IMR-90 (cell line): ENCODE measurements around the gene OR2W3. TPM values are rescaled to one million over a fixed set of nuclear protein-coding genes. Genes with fewer than 3 reads are reported as not detected.

Source experiments
- ATAC-seq: fragments of 200-7000 bp; cut with Tn5 transposase; 2 replicates; pipeline ENCODE4 v1.9.1; 2020; ENCODE audit warnings: low read depth, mild to moderate bottlenecking, moderate library complexity
- BruUV-seq: library from RNA; stranded (reverse); fragments of 400-500 nt; replicated peaks from 2 replicates; lab custom pipeline; 2021; lab: Mats Ljungman, UMichigan
- CTCF ChIA-PET: fragments of 300-600 bp; formaldehyde crosslinking; extraction: SDS; loops from one replicate; lab custom pipeline; 2021; ENCODE audit warnings: antibody characterized with exemption; lab: Yijun Ruan, JAX
- POLR2A ChIA-PET: fragments of 300-600 bp; sonication (Branson Sonifier 250); formaldehyde crosslinking; loops from one replicate; lab custom pipeline; 2022; ENCODE audit warnings: antibody characterized with exemption; ENCODE audit not compliant: unreplicated experiment; lab: Charles Lee
- DNase-seq: peaks from one replicate; pipeline ENCODE4 v3.0.0; 2013
- H2AFZ ChIP-seq: replicated peaks from 2 replicates; pipeline ENCODE3; 2013; ENCODE audit warnings: low read length, mild to moderate bottlenecking; ENCODE audit not compliant: poor library complexity
- H2AK5ac ChIP-seq: 2 replicates; pipeline ENCODE4 v1.6.1; 2013; ENCODE audit warnings: low read depth, low read length, inconsistent platforms
- H2AK9ac ChIP-seq: replicated peaks from 2 replicates; pipeline ENCODE3; 2013; ENCODE audit warnings: mild to moderate bottlenecking, low read depth, low read length, moderate library complexity; ENCODE audit not compliant: poor library complexity
- H2BK120ac ChIP-seq: 2 replicates; pipeline ENCODE4 v1.6.1; 2013; ENCODE audit warnings: low read depth, low read length, inconsistent platforms
- H2BK15ac ChIP-seq: 3 replicates; pipeline ENCODE4 v1.6.1; 2013; ENCODE audit warnings: low read depth, low read length, inconsistent platforms
- H2BK20ac ChIP-seq: 2 replicates; pipeline ENCODE4 v1.6.1; 2013; ENCODE audit warnings: low read depth, mild to moderate bottlenecking, inconsistent platforms, low read length, moderate library complexity
- H2BK5ac ChIP-seq: 2 replicates; pipeline ENCODE4 v1.6.1; 2013; ENCODE audit warnings: mild to moderate bottlenecking, low read depth, low read length, inconsistent platforms; ENCODE audit not compliant: poor library complexity, severe bottlenecking
- H3K14ac ChIP-seq: replicated peaks from 2 replicates; pipeline ENCODE4 v1.6.1; 2013; ENCODE audit warnings: low read depth, low read length, inconsistent platforms
- H3K18ac ChIP-seq: 2 replicates; pipeline ENCODE4 v1.6.1; 2013; ENCODE audit warnings: low read depth, low read length, control low read depth
- H3K23ac ChIP-seq: 2 replicates; pipeline ENCODE4 v1.6.1; 2013; ENCODE audit warnings: low read depth, low read length, inconsistent platforms
- H3K27ac ChIP-seq: 2 replicates; pipeline ENCODE4 v1.5.1; 2013; ENCODE audit warnings: mild to moderate bottlenecking, control low read depth, low read length; ENCODE audit not compliant: insufficient read depth
- H3K27me3 ChIP-seq: 2 replicates; pipeline ENCODE4 v1.6.1; 2013; ENCODE audit warnings: low read length; ENCODE audit not compliant: control insufficient read depth, insufficient read depth
- H3K36me3 ChIP-seq: 2 replicates; pipeline ENCODE4 v1.6.1; 2013; ENCODE audit warnings: low read length, mixed read lengths; ENCODE audit not compliant: control insufficient read depth, insufficient read depth
- H3K4ac ChIP-seq: 2 replicates; pipeline ENCODE4 v1.6.1; 2013; ENCODE audit warnings: low read depth, low read length, inconsistent platforms
- H3K4me1 ChIP-seq: 2 replicates; pipeline ENCODE4 v1.6.1; 2013; ENCODE audit warnings: low read length, mixed read lengths; ENCODE audit not compliant: control insufficient read depth, insufficient read depth
- H3K4me2 ChIP-seq: 2 replicates; pipeline ENCODE4 v1.6.1; 2013; ENCODE audit warnings: low read depth, mild to moderate bottlenecking, control low read depth, low read length, moderate library complexity
- H3K4me3 ChIP-seq: 2 replicates; pipeline ENCODE4 v1.5.1; 2013; ENCODE audit warnings: low read depth, mild to moderate bottlenecking, control low read depth, low read length, moderate library complexity; ENCODE audit not compliant: insufficient read depth
- H3K56ac ChIP-seq: 2 replicates; pipeline ENCODE4 v1.6.1; 2013; ENCODE audit warnings: low read length, inconsistent platforms; ENCODE audit not compliant: insufficient read depth; ENCODE audit errors: extremely low read depth
- H3K79me1 ChIP-seq, 2 experiments: 2 replicates each; pipeline ENCODE4 v1.6.1; 2013; ENCODE audit warnings: low read length in 2 of 2, inconsistent platforms in 1 of 2, low read depth in 1 of 2
- H3K9ac ChIP-seq: 2 replicates; pipeline ENCODE4 v1.6.1; 2013; ENCODE audit warnings: low read depth, low read length, control low read depth
- H3K9me1 ChIP-seq: 2 replicates; pipeline ENCODE4 v1.6.1; 2013; ENCODE audit warnings: low read length, inconsistent platforms; ENCODE audit not compliant: insufficient read depth
- H3K9me3 ChIP-seq: 2 replicates; pipeline ENCODE4 v1.6.1; 2013; ENCODE audit warnings: low read length; ENCODE audit not compliant: control insufficient read depth, insufficient read depth
- H4K20me1 ChIP-seq: 2 replicates; pipeline ENCODE4 v1.6.1; 2013; ENCODE audit warnings: low read length, inconsistent platforms; ENCODE audit not compliant: insufficient read depth
- H4K5ac ChIP-seq: 2 replicates; pipeline ENCODE4 v1.6.1; 2013; ENCODE audit warnings: mild to moderate bottlenecking, low read depth, low read length, control low read depth
- H4K8ac ChIP-seq, 2 experiments: 2 replicates each; pipeline ENCODE4 v1.6.1; 2013; ENCODE audit warnings: low read depth in 2 of 2, low read length in 2 of 2, control low read depth in 1 of 2, inconsistent platforms in 1 of 2
- H4K91ac ChIP-seq: 2 replicates; pipeline ENCODE4 v1.6.1; 2013; ENCODE audit warnings: low read depth, low read length, inconsistent platforms; ENCODE audit not compliant: insufficient read depth
- BHLHE40 ChIP-seq: fragments of 150-350 bp; IDR thresholded peaks from 2 replicates; pipeline ENCODE4 v1.6.1; 2016; ENCODE audit warnings: mild to moderate bottlenecking, low read depth, low read length
- CEBPB ChIP-seq: IDR thresholded peaks from 2 replicates; pipeline ENCODE4 v1.6.1; 2012; ENCODE audit warnings: low read depth, low read length, improper control_type of control experiment
- CHD1 ChIP-seq: IDR thresholded peaks from 2 replicates; pipeline ENCODE4 v1.6.1; 2012; ENCODE audit warnings: low read depth, low read length, improper control_type of control experiment
- CTCF ChIP-seq: conservative IDR thresholded peaks from 2 replicates; pipeline ENCODE4 v1.5.1; 2012; ENCODE audit warnings: mild to moderate bottlenecking, low read depth, low read length, improper control_type of control experiment
- ELK1 ChIP-seq: fragments of 150-350 bp; IDR thresholded peaks from 2 replicates; pipeline ENCODE4 v1.6.1; 2016; ENCODE audit warnings: low read depth, mild to moderate bottlenecking, low read length, moderate library complexity, borderline replicate concordance
- FOS ChIP-seq: fragments of 150-350 bp; IDR thresholded peaks from 2 replicates; pipeline ENCODE4 v1.6.1; 2016; ENCODE audit warnings: low read depth, low read length
- MAFK ChIP-seq: IDR thresholded peaks from 2 replicates; pipeline ENCODE4 v1.6.1; 2012; ENCODE audit warnings: low read depth, low read length, improper control_type of control experiment
- MAZ ChIP-seq: IDR thresholded peaks from 2 replicates; pipeline ENCODE4 v1.6.1; 2012; ENCODE audit warnings: low read depth, mild to moderate bottlenecking, low read length, improper control_type of control experiment, moderate library complexity, borderline replicate concordance
- MXI1 ChIP-seq: IDR thresholded peaks from 2 replicates; pipeline ENCODE4 v1.6.1; 2012; ENCODE audit warnings: low read depth, mild to moderate bottlenecking, low read length, moderate library complexity, borderline replicate concordance
- NFE2L2 ChIP-seq: fragments of 150-350 bp; IDR thresholded peaks from 2 replicates; pipeline ENCODE4 v1.6.1; 2016; ENCODE audit warnings: low read depth, mild to moderate bottlenecking, low read length
- POLR2A ChIP-seq: IDR thresholded peaks from 2 replicates; pipeline ENCODE4 v1.6.1; 2012; ENCODE audit warnings: mild to moderate bottlenecking, low read depth, low read length
- RAD21 ChIP-seq: IDR thresholded peaks from 2 replicates; pipeline ENCODE4 v1.6.1; 2012; ENCODE audit warnings: low read length, improper control_type of control experiment
- RCOR1 ChIP-seq: IDR thresholded peaks from 2 replicates; pipeline ENCODE4 v1.6.1; 2012; ENCODE audit warnings: mild to moderate bottlenecking, low read length, improper control_type of control experiment; ENCODE audit not compliant: insufficient replicate concordance
- RFX5 ChIP-seq: IDR thresholded peaks from 2 replicates; pipeline ENCODE4 v1.8.0; 2012; ENCODE audit warnings: low read depth, mild to moderate bottlenecking, low read length, moderate library complexity
- SMC3 ChIP-seq: fragments of 150-350 bp; IDR thresholded peaks from 2 replicates; pipeline ENCODE4 v1.6.1; 2016; ENCODE audit warnings: low read depth, mild to moderate bottlenecking, antibody characterized with exemption, low read length, moderate library complexity
- WGBS, 2 experiments: methylation state at CpG; one replicate each; pipeline versions ENCODE4 v1.1.5 to v1.1.7; 2013; ENCODE audit warnings: missing lambda C conversion rate in 2 of 2; ENCODE audit not compliant: insufficient read length in 1 of 2; ENCODE audit errors: extremely low coverage in 2 of 2; 5-methylcytosine and 5-hydroxymethylcytosine counted together
- dilution Hi-C: fragments of 300-500 bp; cut with HindIII; formaldehyde crosslinking; loops from one replicate; pipeline ENCODE4 v1.14.3; 2018; ENCODE audit warnings: low sequenced_read_pairs; ENCODE audit not compliant: unreplicated experiment
- in situ Hi-C: fragments of 300-500 bp; cut with MboI; formaldehyde crosslinking; loops from 3 replicates; pipeline ENCODE4 v1.14.3; 2019; ENCODE audit warnings: low sequenced_read_pairs, inconsistent platforms, mixed read lengths
- intact Hi-C: fragments of 100-400 bp; cut with micrococcal nuclease; formaldehyde crosslinking; loops from 2 replicates; pipeline ENCODE4 v1.10.0; 2022
- polyA plus RNA-seq, 3 experiments: library from polyadenylated mRNA; depleted of rRNA; stranded (reverse); fragments of >200 nt; gene quantifications; 2 replicates each; pipeline ENCODE4 v1.2.3, GENCODE V29; 2012; ENCODE audit warnings: low replicate concordance in 1 of 3
- total RNA-seq: library from RNA; depleted of rRNA; stranded (reverse); fragments of >200 nt; gene quantifications from 2 replicates; pipeline ENCODE4 v1.2.3, GENCODE V29; 2012
- TF ChIP-seq, protein P1 (sequence below): fragments of 150-350 bp; IDR thresholded peaks from 2 replicates; pipeline ENCODE4 v1.6.1; 2017; ENCODE audit warnings: mild to moderate bottlenecking, antibody characterized with exemption, low read length, low read depth

The OR2W3 gene
- total and polyA plus RNA-seq, 2 of the 4 experiments (the other 2 are of a cell fraction): 0.54 to 0.63 TPM

DNA sequence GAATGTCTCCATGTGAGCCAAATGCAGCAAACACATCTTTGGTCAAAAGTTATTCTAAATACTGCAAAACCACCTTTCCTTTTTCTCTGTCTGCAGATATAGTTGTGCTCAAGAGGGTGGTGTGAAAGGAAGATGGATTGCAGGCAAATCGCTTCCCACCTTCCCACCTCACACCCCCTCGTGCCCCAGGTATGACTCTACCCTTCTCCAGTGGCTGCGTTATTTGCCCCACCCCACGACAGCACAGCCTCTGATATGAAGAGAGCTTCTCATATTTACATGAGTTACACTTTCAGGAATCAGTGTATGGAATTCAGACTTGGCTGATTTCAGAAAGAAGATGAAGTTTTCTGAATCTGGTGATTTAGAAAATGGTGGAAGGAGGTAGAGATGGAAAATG is 32.6 kb upstream of the OR2W3 start:
- intact Hi-C loops: no loop called here
- H3K4ac ChIP-seq: no peak overlapping the region
- H2BK5ac ChIP-seq: no peak overlapping the region
- no peaks in the 10 kb centered on the region for H3K27me3 ChIP-seq
- no peak overlapping the region for H2BK15ac ChIP-seq
- POLR2A ChIA-PET: no interaction called here
- no TSS peak for BruUV-seq
- no CpG with 5 or more reads among the region's 4 CpGs for WGBS, 2 experiments
- no peak for TF ChIP-seq BHLHE40
- TF ChIP-seq MAZ: no peak
- no peak for TF ChIP-seq FOS
- no peak for TF ChIP-seq RAD21
- no peak for TF ChIP-seq CTCF
- TF ChIP-seq ELK1: no peak
- no peak for TF ChIP-seq CEBPB
- TF ChIP-seq CHD1: no peak
- TF ChIP-seq NFE2L2: no peak
- no peak for TF ChIP-seq MXI1
- TF ChIP-seq RFX5: no peak
- TF ChIP-seq, protein P1, sequence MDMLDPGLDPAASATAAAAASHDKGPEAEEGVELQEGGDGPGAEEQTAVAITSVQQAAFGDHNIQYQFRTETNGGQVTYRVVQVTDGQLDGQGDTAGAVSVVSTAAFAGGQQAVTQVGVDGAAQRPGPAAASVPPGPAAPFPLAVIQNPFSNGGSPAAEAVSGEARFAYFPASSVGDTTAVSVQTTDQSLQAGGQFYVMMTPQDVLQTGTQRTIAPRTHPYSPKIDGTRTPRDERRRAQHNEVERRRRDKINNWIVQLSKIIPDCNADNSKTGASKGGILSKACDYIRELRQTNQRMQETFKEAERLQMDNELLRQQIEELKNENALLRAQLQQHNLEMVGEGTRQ: no peak
- TF ChIP-seq SMC3: no peak
- no peak for TF ChIP-seq RCOR1
- TF ChIP-seq POLR2A: no peak
- TF ChIP-seq MAFK: no peak
- H3K27ac ChIP-seq: no peak overlapping the region
- no peak overlapping the region for H4K91ac ChIP-seq
- no peak overlapping the region for H3K56ac ChIP-seq
- DNase-seq (no peak), ATAC-seq (no peak)
- no peak overlapping the region for H2BK20ac ChIP-seq
- H3K36me3 ChIP-seq: no peaks in the 10 kb centered on the region
- dilution Hi-C loops: no loop called here
- H2AFZ ChIP-seq: no peak overlapping the region
- no peak overlapping the region for H3K14ac ChIP-seq
- no peaks in the 10 kb centered on the region for H3K79me1 ChIP-seq
- peaks cover 17% of the 10 kb centered on the region for H3K9me3 ChIP-seq
- no peak overlapping the region for H4K5ac ChIP-seq
- no peaks in the 10 kb centered on the region for H4K20me1 ChIP-seq
- H3K4me3 ChIP-seq: no peak overlapping the region
- H3K4me1 ChIP-seq: no peaks in the 10 kb centered on the region
- no peak overlapping the region for H2AK9ac ChIP-seq
- H3K9me1 ChIP-seq: no peaks in the 10 kb centered on the region
- H2AK5ac ChIP-seq: no peak overlapping the region
- no peak overlapping the region for H2BK120ac ChIP-seq
- in situ Hi-C loops: no loop called here
- no peak overlapping the region for H3K23ac ChIP-seq
- CTCF ChIA-PET: no interaction called here
- H3K4me2 ChIP-seq: no peak overlapping the region
- H4K8ac ChIP-seq: no peak overlapping the region
- no peak overlapping the region for H3K18ac ChIP-seq
- H3K9ac ChIP-seq: no peak overlapping the region
